ENCODE results near the gene MBD5.

The MBD5 gene

GRCh38 chr2:148526509-148527346 lies 505.8 kb downstream of the MBD5 start:
- H3K27me3 ChIP-seq, result peaks cover 0 to 5% of the 10 kb centered on the region in 2 donors
- no peak overlapping the region for H3K27ac ChIP-seq
- H3K4me1 ChIP-seq, result no peaks in the 10 kb centered on the region
- intact Hi-C loops (cut with DNase I; ENCODE audit: low total_unique reads), result no loop called here
- no peaks in the 10 kb centered on the region for H3K9me3 ChIP-seq
- no peak overlapping the region for H3K4me3 ChIP-seq
- no peaks in the 10 kb centered on the region for H3K36me3 ChIP-seq
- DNase-seq, result no peak
- TF ChIP-seq, protein P1, sequence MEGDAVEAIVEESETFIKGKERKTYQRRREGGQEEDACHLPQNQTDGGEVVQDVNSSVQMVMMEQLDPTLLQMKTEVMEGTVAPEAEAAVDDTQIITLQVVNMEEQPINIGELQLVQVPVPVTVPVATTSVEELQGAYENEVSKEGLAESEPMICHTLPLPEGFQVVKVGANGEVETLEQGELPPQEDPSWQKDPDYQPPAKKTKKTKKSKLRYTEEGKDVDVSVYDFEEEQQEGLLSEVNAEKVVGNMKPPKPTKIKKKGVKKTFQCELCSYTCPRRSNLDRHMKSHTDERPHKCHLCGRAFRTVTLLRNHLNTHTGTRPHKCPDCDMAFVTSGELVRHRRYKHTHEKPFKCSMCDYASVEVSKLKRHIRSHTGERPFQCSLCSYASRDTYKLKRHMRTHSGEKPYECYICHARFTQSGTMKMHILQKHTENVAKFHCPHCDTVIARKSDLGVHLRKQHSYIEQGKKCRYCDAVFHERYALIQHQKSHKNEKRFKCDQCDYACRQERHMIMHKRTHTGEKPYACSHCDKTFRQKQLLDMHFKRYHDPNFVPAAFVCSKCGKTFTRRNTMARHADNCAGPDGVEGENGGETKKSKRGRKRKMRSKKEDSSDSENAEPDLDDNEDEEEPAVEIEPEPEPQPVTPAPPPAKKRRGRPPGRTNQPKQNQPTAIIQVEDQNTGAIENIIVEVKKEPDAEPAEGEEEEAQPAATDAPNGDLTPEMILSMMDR (IDR thresholded peaks at IDR 0.05), result no peak

DNA sequence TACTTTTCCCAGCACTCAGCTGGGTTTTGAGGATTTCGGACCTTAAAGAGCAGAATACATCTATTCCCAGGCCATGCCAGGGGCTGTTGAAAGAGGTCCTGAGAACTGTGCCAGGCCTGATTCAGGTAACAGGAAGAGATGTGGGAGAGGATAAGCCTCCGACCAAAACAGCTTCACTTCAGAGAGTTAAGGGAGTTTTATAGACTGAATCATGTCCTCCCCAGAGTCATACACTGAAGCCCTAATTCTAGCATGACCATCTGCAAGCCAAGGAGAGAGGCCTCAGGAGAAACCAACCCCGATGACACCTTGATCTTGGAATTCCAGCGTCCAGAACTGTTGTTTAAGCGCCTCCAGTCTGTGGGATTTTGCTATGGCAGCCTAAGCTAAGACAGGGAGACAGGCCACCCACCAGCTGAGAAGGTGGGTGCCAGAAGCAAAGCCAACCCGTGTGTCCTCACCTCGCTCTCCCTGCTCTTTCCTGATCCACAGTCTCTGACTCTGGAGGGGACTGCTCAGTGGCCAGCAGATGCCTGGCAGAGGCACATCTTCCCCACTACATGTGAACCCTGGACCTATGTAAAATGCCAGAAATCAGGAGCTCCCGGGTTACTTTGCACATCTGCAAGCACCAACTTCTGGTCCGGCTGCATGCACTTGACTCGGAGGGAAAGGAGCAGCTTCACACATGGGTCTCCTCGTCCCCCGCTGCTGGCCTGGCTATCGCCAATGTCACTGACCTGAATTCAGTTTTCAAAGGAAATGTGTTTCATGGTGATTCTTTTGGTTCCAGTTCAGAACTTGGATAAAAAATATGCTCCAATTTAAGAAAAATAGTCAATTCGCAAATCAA lies 506.8 kb downstream of the MBD5 start:
- peaks cover 0 to 12% of the 10 kb centered on the region in 2 donors for H3K27me3 ChIP-seq
- no peaks in the 10 kb centered on the region for H3K9me3 ChIP-seq
- H3K36me3 ChIP-seq, result no peaks in the 10 kb centered on the region
- intact Hi-C loops (cut with DNase I; ENCODE audit: low total_unique reads), result no loop called here
- no peaks in the 10 kb centered on the region for H3K4me1 ChIP-seq
- H3K27ac ChIP-seq, result no peak overlapping the region
- H3K4me3 ChIP-seq, result no peak overlapping the region
- TF ChIP-seq, protein P1 (IDR thresholded peaks at IDR 0.05), result no peak
- no peak for DNase-seq

- H3K4me1 ChIP-seq, result no peaks in the 10 kb centered on the region
- no peaks in the 10 kb centered on the region for H3K9me3 ChIP-seq
- intact Hi-C loops (cut with DNase I; ENCODE audit: low total_unique reads), result no loop called here
- TF ChIP-seq, protein P1 (IDR thresholded peaks at IDR 0.05), result no peak
- DNase-seq, result no peak
- no peak overlapping the region for H3K27ac ChIP-seq
- peaks cover 0 to 12% of the 10 kb centered on the region in 2 donors for H3K27me3 ChIP-seq
- no peaks in the 10 kb centered on the region for H3K36me3 ChIP-seq
- no peak overlapping the region for H3K4me3 ChIP-seq
These were observed 507.6 kb downstream of the MBD5 start for GRCh38 chr2:148528356-148529064.

DNA sequence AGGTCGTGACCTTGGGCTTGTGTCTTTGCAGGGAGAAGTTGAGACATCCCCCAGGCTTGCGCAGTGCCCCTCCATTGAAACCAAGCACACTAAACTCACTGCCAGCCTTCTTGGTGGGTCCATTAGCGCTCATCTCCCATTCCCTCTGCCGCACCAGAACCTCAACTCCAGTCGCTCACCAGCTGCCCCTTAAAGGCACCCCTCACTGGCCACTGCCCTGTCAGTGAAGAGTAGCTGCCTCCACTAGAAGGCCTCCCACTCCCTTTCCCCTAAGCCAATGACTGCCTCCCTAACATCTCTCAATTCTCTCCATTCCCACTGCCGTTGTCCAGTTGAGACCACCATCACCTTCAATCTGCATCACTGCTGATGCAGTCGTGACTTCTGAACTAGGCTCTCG lies 508.9 kb downstream of the MBD5 start:
- no peak for DNase-seq
- Histone ChIP-seq H3K27ac (no peak overlapping the region), H3K4me3 (no peak overlapping the region), H3K36me3 (no peaks in the 10 kb centered on the region), H3K27me3 (peaks cover 0 to 12% of the 10 kb centered on the region in 2 donors), H3K9me3 (no peaks in the 10 kb centered on the region), H3K4me1 (no peaks in the 10 kb centered on the region)
- TF ChIP-seq, protein P1 (IDR thresholded peaks at IDR 0.05), result no peak
- intact Hi-C loops (cut with DNase I; ENCODE audit: low total_unique reads), result no loop called here

DNA sequence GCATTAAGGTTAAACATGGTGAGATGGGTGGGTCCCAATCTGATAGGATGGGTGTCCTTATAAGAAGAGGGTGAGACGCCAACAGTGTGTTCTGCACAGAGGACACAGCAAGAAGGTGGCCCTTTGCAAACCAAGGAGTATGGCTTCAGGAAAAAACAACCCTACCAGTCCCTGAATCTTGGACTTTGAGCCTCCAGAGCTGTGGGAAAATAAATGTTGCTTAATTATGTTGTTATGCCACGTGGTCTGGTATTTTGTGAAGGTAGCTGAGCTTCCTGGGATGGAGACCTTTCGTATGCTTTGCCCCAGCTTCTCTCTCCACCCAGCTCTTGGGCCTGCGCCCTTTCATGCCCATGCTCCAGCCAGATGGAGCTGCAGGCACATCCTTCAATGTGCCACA lies 509.5 kb downstream of the MBD5 start:
- H3K27me3 ChIP-seq, result peaks cover 0 to 12% of the 10 kb centered on the region in 2 donors
- no peak overlapping the region for H3K4me3 ChIP-seq
- intact Hi-C loops (cut with DNase I; ENCODE audit: low total_unique reads), result no loop called here
- no peaks in the 10 kb centered on the region for H3K36me3 ChIP-seq
- no peaks in the 10 kb centered on the region for H3K9me3 ChIP-seq
- TF ChIP-seq, protein P1 (IDR thresholded peaks at IDR 0.05), result no peak
- no peaks in the 10 kb centered on the region for H3K4me1 ChIP-seq
- no peak overlapping the region for H3K27ac ChIP-seq
- no peak for DNase-seq

All from tibial artery (tissue), 4 donors.